BJ (cell line): ENCODE results near the gene UBE2QL1. TPM values are rescaled to one million over a fixed set of nuclear protein-coding genes. Genes with fewer than 3 reads are reported as not detected.
A peak's percentile ranks its signal among the peaks of the same experiment; 100 is the strongest.

ENCODE experiments used
- CTCF ChIA-PET: fragments of 350-600 bp; formaldehyde crosslinking; extraction: SDS; loops from one replicate; lab custom pipeline; 2021; ENCODE audit warnings: antibody characterized with exemption, inconsistent platforms; lab: Yijun Ruan, JAX
- POLR2A ChIA-PET: fragments of 300-600 bp; sonication (Branson Sonifier 250); formaldehyde crosslinking; extraction: SDS; loops from one replicate; lab custom pipeline; 2021; ENCODE audit warnings: antibody characterized with exemption; lab: Charles Lee
- DNase-seq: peaks from one replicate; pipeline ENCODE4 v3.0.0-alpha.2; 2011; ENCODE audit warnings: low read depth
- H3K27me3 ChIP-seq: 2 replicates; pipeline ENCODE4 v1.6.0; 2011; ENCODE audit warnings: low read length; ENCODE audit not compliant: control insufficient read depth, insufficient read depth
- H3K36me3 ChIP-seq: 2 replicates; pipeline ENCODE4 v1.5.1; 2011; ENCODE audit warnings: low read length; ENCODE audit not compliant: control insufficient read depth, insufficient read depth
- H3K4me3 ChIP-seq: 2 replicates; pipeline ENCODE4 v1.5.1; 2011; ENCODE audit warnings: low read depth, mild to moderate bottlenecking, control low read depth, low read length
- CTCF ChIP-seq: IDR thresholded peaks from 2 replicates; pipeline ENCODE4 v1.5.1; 2011; ENCODE audit warnings: low read depth, mild to moderate bottlenecking, control low read depth, inconsistent platforms, low read length, moderate library complexity; ENCODE audit not compliant: insufficient read depth
- polyA plus RNA-seq: library from polyadenylated mRNA; depleted of rRNA; stranded (reverse); fragments of >200 nt; gene quantifications from 2 replicates; pipeline ENCODE4 v1.2.3, GENCODE V29; 2011

UBE2QL1 gene
- polyA plus RNA-seq, 1 experiment: not detected

DNA sequence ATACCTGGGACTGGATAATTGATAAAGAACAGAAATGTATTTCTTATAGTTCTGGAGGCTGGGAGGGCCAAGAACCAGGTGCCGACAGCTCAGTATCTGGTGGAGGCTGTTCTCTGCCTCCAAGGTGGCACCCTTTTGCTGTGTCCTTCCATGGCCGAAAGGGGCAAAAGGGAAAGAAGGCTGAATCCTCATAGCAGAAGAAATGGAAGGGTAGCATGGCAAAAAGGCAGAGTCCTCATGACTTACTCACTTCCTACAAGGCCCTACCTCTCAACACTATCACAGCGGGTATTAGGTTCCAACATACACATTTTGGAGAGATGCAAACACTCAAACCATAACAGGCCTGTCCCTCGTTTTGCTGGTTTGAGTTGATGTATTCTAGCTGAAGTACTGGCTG lies 45.2 kb upstream of the UBE2QL1 start:
- POLR2A ChIA-PET: interaction anchor here (0.6 kb wide), 1 partner anchor 35 kb away, joined by 11 read pairs; no protein-coding TSS in a partner anchor
- DNase-seq: no peak
- no peaks in the 10 kb centered on the region for H3K36me3 ChIP-seq
- H3K4me3 ChIP-seq: no peak overlapping the region
- H3K27me3 ChIP-seq: no peaks in the 10 kb centered on the region
- CTCF ChIA-PET: no interaction called here
- no peak for TF ChIP-seq CTCF

GRCh38 chr5:6404129-6404528 lies 44.5 kb upstream of the UBE2QL1 start:
- H3K27me3 ChIP-seq: no peaks in the 10 kb centered on the region
- ChIA-PET POLR2A (no interaction called here), CTCF (no interaction called here)
- no peak for TF ChIP-seq CTCF
- peak; percentile 44 for DNase-seq
- no peaks in the 10 kb centered on the region for H3K36me3 ChIP-seq
- no peak overlapping the region for H3K4me3 ChIP-seq

GRCh38 chr5:6405591-6405990 lies 43.1 kb upstream of the UBE2QL1 start:
- Histone ChIP-seq H3K4me3 (no peak overlapping the region), H3K36me3 (no peaks in the 10 kb centered on the region), H3K27me3 (no peaks in the 10 kb centered on the region)
- no peak for TF ChIP-seq CTCF
- DNase-seq: no peak
- CTCF ChIA-PET: no interaction called here
- POLR2A ChIA-PET: no interaction called here

- TF ChIP-seq CTCF: no peak
- CTCF ChIA-PET: no interaction called here
- no peak for DNase-seq
- no peaks in the 10 kb centered on the region for H3K36me3 ChIP-seq
- POLR2A ChIA-PET: no interaction called here
- H3K4me3 ChIP-seq: no peak overlapping the region
- H3K27me3 ChIP-seq: no peaks in the 10 kb centered on the region
Measured at GRCh38 chr5:6407558-6408259, 41.0 kb upstream of the UBE2QL1 start.

DNA sequence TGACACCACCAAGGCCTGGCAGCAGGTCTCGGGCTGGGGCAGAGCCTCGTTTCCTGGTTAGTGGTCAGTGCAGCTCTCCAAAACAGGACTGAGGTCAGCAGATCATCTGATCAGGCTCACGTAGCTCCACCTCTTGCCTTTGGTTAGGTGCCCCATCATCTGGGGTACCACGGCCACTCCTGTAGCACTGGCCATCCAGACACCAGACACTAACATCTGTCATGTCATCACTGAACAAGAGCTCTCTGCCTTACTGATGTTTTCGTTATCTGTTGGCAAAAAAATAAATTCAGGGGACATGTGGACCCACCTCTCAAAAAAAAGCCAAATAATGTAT lies 40.4 kb upstream of the UBE2QL1 start:
- no peaks in the 10 kb centered on the region for H3K36me3 ChIP-seq
- DNase-seq: no peak
- H3K27me3 ChIP-seq: no peaks in the 10 kb centered on the region
- POLR2A ChIA-PET: no interaction called here
- CTCF ChIA-PET: no interaction called here
- no peak for TF ChIP-seq CTCF
- no peak overlapping the region for H3K4me3 ChIP-seq
